ENCODE data around the gene IFIT2. TPM values are rescaled to one million over a fixed set of nuclear protein-coding genes. Genes with fewer than 3 reads are reported as not detected.

Gene IFIT2
- total RNA-seq, 3 donors from 2014 or later (not counting 1 experiment from before 2014, with no cell fraction given) = 21.8 to 103 (median 34.9) TPM

DNA sequence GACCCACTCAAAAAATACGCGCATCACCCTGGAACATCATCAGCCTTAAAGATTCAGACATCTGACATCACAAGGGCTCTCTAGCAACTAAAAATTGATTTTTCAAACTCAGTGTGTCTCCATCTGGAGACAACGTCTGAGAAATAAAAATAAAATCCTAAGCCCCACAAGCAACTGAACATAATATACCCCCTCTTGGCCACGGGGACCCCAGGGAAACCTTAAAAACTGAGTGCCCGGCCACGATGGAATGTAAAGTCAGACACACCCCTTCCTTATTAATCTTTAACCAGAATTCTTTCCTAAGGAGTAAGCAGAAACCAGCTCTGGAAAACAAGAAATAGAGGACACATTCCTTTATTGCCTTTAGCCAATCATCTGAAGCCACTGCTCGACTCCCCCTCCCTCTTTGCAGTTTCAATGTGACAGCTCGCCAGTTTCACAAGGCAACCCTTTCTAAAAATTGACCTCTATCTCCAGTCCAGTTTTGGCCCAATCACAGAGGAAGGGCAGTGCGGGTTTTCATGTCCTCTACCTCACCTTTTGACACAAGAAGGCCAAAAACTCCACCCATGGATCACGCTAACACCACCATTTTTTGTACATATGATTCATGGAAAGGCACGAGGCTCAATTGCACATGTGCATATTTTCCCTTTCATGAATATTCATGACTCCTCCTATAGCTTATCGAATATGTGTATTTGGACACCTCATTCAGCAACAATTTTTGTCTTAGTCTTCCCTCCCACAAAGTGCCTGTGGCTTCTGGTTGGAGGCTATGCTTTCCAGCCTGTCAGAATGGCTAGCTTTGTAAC is 50.1 kb downstream of the IFIT2 start:
- Mint-ChIP-seq H3K36me3 (no peaks in the 10 kb centered on the region), H3K27ac (no peak overlapping the region), H3K9me3 (no peaks in the 10 kb centered on the region), H3K4me1 (no peaks in the 10 kb centered on the region), H3K4me3 (no peak overlapping the region), H3K27me3 (ENCODE audit: low read depth in 2 of 2) (peaks cover 21 to 65% of the 10 kb centered on the region in 2 donors)
- no peak for DNase-seq
- ATAC-seq = no peak
- TF ChIP-seq, protein P1, sequence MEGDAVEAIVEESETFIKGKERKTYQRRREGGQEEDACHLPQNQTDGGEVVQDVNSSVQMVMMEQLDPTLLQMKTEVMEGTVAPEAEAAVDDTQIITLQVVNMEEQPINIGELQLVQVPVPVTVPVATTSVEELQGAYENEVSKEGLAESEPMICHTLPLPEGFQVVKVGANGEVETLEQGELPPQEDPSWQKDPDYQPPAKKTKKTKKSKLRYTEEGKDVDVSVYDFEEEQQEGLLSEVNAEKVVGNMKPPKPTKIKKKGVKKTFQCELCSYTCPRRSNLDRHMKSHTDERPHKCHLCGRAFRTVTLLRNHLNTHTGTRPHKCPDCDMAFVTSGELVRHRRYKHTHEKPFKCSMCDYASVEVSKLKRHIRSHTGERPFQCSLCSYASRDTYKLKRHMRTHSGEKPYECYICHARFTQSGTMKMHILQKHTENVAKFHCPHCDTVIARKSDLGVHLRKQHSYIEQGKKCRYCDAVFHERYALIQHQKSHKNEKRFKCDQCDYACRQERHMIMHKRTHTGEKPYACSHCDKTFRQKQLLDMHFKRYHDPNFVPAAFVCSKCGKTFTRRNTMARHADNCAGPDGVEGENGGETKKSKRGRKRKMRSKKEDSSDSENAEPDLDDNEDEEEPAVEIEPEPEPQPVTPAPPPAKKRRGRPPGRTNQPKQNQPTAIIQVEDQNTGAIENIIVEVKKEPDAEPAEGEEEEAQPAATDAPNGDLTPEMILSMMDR (IDR thresholded peaks at IDR 0.05) = no peak
- H3K9me3 ChIP-seq (ENCODE audit: control insufficient read depth, insufficient read depth, low read length) = no peaks in the 10 kb centered on the region
- H3K36me3 ChIP-seq (ENCODE audit: control insufficient read depth, insufficient read depth, low read length) = no peaks in the 10 kb centered on the region
- H3K27ac ChIP-seq (ENCODE audit: low read length) = no peak overlapping the region
- peaks cover 2% of the 10 kb centered on the region for H3K27me3 ChIP-seq (ENCODE audit: control insufficient read depth, insufficient read depth, low read length)
- H3K4me3 ChIP-seq (ENCODE audit: low read length) = no peak overlapping the region
- 92% methylated on average over 12 of the region's 12 CpGs for WGBS (ENCODE audit: insufficient coverage)
- intact Hi-C loops (cut with micrococcal nuclease) = no loop called here
- H3K4me1 ChIP-seq (ENCODE audit: control insufficient read depth, insufficient read depth, low read length) = no peaks in the 10 kb centered on the region

DNA sequence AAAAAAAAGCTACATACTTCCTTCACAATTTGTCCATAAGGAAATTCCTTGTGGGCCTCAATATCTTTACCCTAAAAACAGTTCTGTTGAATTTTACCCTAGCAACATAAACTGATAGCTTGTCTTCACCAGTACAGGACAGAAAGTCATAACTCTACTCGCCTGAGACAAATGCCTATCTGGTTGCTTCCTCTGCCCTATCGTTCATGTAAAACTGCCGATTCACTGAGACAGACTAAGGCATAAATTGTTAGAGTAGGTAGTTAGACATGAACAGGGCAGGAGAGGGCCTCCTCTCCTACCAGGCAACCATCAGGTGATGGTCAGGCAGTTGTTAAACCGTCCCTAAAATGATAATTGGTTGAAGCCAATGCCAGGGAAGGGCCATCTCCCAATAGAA is 51.0 kb downstream of the IFIT2 start:
- H3K4me1 ChIP-seq (ENCODE audit: control insufficient read depth, insufficient read depth, low read length) = no peaks in the 10 kb centered on the region
- 81% methylated on average over 4 of the region's 4 CpGs for WGBS (ENCODE audit: insufficient coverage)
- H3K9me3 ChIP-seq (ENCODE audit: control insufficient read depth, insufficient read depth, low read length) = no peaks in the 10 kb centered on the region
- DNase-seq = no peak
- Mint-ChIP-seq H3K27ac (no peak overlapping the region), H3K27me3 (ENCODE audit: low read depth in 2 of 2) (peaks cover 24 to 65% of the 10 kb centered on the region in 2 donors), H3K36me3 (no peaks in the 10 kb centered on the region), H3K4me3 (no peak overlapping the region), H3K9me3 (no peaks in the 10 kb centered on the region), H3K4me1 (no peaks in the 10 kb centered on the region)
- no peak overlapping the region for H3K27ac ChIP-seq (ENCODE audit: low read length)
- no peaks in the 10 kb centered on the region for H3K36me3 ChIP-seq (ENCODE audit: control insufficient read depth, insufficient read depth, low read length)
- no peak for ATAC-seq
- TF ChIP-seq, protein P1 (IDR thresholded peaks at IDR 0.05) = no peak
- H3K27me3 ChIP-seq (ENCODE audit: control insufficient read depth, insufficient read depth, low read length) = peaks cover 4% of the 10 kb centered on the region
- no peak overlapping the region for H3K4me3 ChIP-seq (ENCODE audit: low read length)
- intact Hi-C loops (cut with micrococcal nuclease) = no loop called here

DNA sequence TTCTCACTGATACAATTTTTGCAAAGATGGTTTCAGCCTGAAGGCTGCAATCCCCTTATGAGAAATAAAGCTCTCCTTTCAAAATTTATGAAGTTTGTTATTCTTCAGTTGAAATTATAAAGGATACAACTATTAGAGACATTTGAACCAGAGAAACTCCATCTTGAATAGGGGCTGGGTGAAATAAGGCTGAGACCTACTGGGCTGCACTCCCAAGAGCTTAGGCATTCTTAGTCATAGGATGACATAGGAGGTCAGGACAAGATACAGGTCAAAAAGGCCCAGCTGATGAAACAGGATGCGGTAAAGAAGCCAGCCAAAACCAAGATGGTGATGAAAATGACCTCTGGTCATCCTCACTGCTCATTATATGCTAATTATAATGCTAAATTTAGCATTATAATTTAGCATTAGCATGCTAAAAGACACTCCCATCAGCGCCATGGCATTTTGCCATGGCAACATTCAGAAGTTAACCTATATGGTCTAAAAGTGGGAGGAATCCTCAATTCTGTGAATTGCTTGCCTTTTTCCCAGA is 53.6 kb downstream of the IFIT2 start:
- Histone ChIP-seq H3K4me1 (ENCODE audit: control insufficient read depth, insufficient read depth, low read length) (no peaks in the 10 kb centered on the region), H3K36me3 (ENCODE audit: control insufficient read depth, insufficient read depth, low read length) (no peaks in the 10 kb centered on the region), H3K9me3 (ENCODE audit: control insufficient read depth, insufficient read depth, low read length) (no peaks in the 10 kb centered on the region), H3K4me3 (ENCODE audit: low read length) (no peak overlapping the region), H3K27me3 (ENCODE audit: control insufficient read depth, insufficient read depth, low read length) (peaks cover 4% of the 10 kb centered on the region), H3K27ac (ENCODE audit: low read length) (no peak overlapping the region)
- Mint-ChIP-seq H3K27me3 (ENCODE audit: low read depth in 2 of 2) (peaks cover 25 to 44% of the 10 kb centered on the region in 2 donors), H3K9me3 (no peaks in the 10 kb centered on the region), H3K4me1 (no peaks in the 10 kb centered on the region), H3K4me3 (no peak overlapping the region), H3K36me3 (no peaks in the 10 kb centered on the region), H3K27ac (no peak overlapping the region)
- TF ChIP-seq, protein P1 (IDR thresholded peaks at IDR 0.05) = no peak
- DNase-seq = no peak
- WGBS (ENCODE audit: insufficient coverage) = 100% methylated on average over 2 of the region's 2 CpGs
- no peak for ATAC-seq
- intact Hi-C loops (cut with micrococcal nuclease) = no loop called here

Measured in natural killer cell (primary cell).